ENCODE measurements around the gene CTXN1. TPM values are rescaled to one million over a fixed set of nuclear protein-coding genes. Genes with fewer than 3 reads are reported as not detected.

CTXN1 gene
- total RNA-seq, 4 donors from 2014 or later: 2.9 to 29.7 (median 4.8) TPM

GRCh38 chr19:7933828-7934725 lies 8.1 kb upstream of the CTXN1 start:
- TF ChIP-seq EP300 (IDR thresholded peaks at IDR 0.05; ENCODE audit: low read depth) (no peak), POLR2A (IDR thresholded peaks at IDR 0.05) (no peak), POLR2AphosphoS5 (IDR thresholded peaks at IDR 0.05) (no peak)
- TF ChIP-seq, protein P1, sequence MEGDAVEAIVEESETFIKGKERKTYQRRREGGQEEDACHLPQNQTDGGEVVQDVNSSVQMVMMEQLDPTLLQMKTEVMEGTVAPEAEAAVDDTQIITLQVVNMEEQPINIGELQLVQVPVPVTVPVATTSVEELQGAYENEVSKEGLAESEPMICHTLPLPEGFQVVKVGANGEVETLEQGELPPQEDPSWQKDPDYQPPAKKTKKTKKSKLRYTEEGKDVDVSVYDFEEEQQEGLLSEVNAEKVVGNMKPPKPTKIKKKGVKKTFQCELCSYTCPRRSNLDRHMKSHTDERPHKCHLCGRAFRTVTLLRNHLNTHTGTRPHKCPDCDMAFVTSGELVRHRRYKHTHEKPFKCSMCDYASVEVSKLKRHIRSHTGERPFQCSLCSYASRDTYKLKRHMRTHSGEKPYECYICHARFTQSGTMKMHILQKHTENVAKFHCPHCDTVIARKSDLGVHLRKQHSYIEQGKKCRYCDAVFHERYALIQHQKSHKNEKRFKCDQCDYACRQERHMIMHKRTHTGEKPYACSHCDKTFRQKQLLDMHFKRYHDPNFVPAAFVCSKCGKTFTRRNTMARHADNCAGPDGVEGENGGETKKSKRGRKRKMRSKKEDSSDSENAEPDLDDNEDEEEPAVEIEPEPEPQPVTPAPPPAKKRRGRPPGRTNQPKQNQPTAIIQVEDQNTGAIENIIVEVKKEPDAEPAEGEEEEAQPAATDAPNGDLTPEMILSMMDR (IDR thresholded peaks at IDR 0.05): no peak
- Histone ChIP-seq H3K9me3 (no peaks in the 10 kb centered on the region), H3K36me3 (peaks cover 0 to 62% (median 30%) of the 10 kb centered on the region in 4 donors), H3K4me1 (peaks cover 7 to 12% (median 7%) of the 10 kb centered on the region in 4 donors), H3K4me3 (no peak overlapping the region), H3K27me3 (no peaks in the 10 kb centered on the region), H3K27ac (no peak overlapping the region)
- intact Hi-C loops (cut with DNase I; ENCODE audit: low total_unique reads) (loop anchor here (10.0 kb wide), 1 partner anchor 71 kb away; the partner anchor contains the start of gene ELAVL1), in situ Hi-C loops (cut with MboI; ENCODE audit: low pct_ligation_motif_present in 1 of 4, low pct_unique_long_range_greater_than_20kb in 1 of 4, low sequenced_read_pairs in 3 of 4) (no loop called here)
- 91% methylated on average over 54 of the region's 55 CpGs; no CpG with 5 or more reads in 1 of the 2 donors for WGBS, 2 donors (ENCODE audit: low coverage in 1 of 2)
- DNase-seq: no peak

DNA sequence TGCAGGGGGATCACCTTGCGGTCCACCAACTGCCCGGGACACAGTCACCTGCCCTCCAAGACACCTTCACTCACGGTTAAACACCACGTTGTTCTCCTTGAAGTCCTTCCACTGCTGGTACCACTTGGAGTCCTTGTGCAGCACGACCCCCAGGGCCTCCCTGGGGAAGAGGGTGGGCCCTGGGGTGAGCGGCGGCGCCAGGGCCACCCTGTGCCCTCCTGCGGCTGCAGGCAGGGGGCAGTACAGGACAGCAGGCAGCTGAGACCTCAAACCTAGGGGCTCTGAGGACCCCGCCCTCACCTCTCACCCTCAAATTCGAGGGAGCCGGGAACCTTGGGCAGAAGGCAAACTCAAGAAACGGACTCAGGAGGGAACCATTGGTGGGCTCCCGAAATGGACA lies 7.5 kb upstream of the CTXN1 start:
- Histone ChIP-seq H3K27ac (peak overlapping the region in 1 of 4 donors; percentile 28), H3K4me1 (peaks cover 7 to 14% (median 10%) of the 10 kb centered on the region in 4 donors), H3K36me3 (peaks cover 0 to 62% (median 30%) of the 10 kb centered on the region in 4 donors), H3K9me3 (no peaks in the 10 kb centered on the region), H3K27me3 (no peaks in the 10 kb centered on the region), H3K4me3 (no peak overlapping the region)
- TF ChIP-seq, protein P1 (IDR thresholded peaks at IDR 0.05): peak in 1 of 5 experiments; percentile 8
- no peak for TF ChIP-seq POLR2AphosphoS5 (IDR thresholded peaks at IDR 0.05)
- intact Hi-C loops (cut with DNase I; ENCODE audit: low total_unique reads): loop anchor here (10.0 kb wide), 1 partner anchor 71 kb away; the partner anchor contains the start of gene ELAVL1
- whole genome bisulfite sequencing, 2 donors (ENCODE audit: low coverage in 1 of 2): 89% methylated on average over 14 of the region's 14 CpGs; no CpG with 5 or more reads in 1 of the 2 donors
- in situ Hi-C loops (cut with MboI; ENCODE audit: low pct_ligation_motif_present in 1 of 4, low pct_unique_long_range_greater_than_20kb in 1 of 4, low sequenced_read_pairs in 3 of 4): no loop called here
- DNase-seq: no peak

GRCh38 chr19:7932930-7933300 lies 7.0 kb upstream of the CTXN1 start:
- no peak for DNase-seq
- 92% methylated on average over 10 of the region's 10 CpGs; no CpG with 5 or more reads in 1 of the 2 donors for WGBS, 2 donors (ENCODE audit: low coverage in 1 of 2)
- intact Hi-C loops (cut with DNase I; ENCODE audit: low total_unique reads): loop anchor here (10.0 kb wide), 1 partner anchor 72 kb away; the partner anchor contains the start of gene ELAVL1
- no peak overlapping the region for H3K4me3 ChIP-seq
- no peak overlapping the region for H3K27ac ChIP-seq
- in situ Hi-C loops (cut with MboI; ENCODE audit: low pct_ligation_motif_present in 1 of 4, low pct_unique_long_range_greater_than_20kb in 1 of 4, low sequenced_read_pairs in 3 of 4): no loop called here
- no peak for TF ChIP-seq EP300 (IDR thresholded peaks at IDR 0.05; ENCODE audit: low read depth)
- TF ChIP-seq POLR2A (IDR thresholded peaks at IDR 0.05): no peak
- TF ChIP-seq, protein P1 (IDR thresholded peaks at IDR 0.05): no peak
- no peak for TF ChIP-seq POLR2AphosphoS5 (IDR thresholded peaks at IDR 0.05)
- no peaks in the 10 kb centered on the region for H3K27me3 ChIP-seq
- H3K4me1 ChIP-seq: peaks cover 9 to 19% (median 14%) of the 10 kb centered on the region in 4 donors
- H3K9me3 ChIP-seq: no peaks in the 10 kb centered on the region
- H3K36me3 ChIP-seq: peaks cover 0 to 60% (median 29%) of the 10 kb centered on the region in 4 donors

GRCh38 chr19:7932276-7932929 lies 6.5 kb upstream of the CTXN1 start:
- H3K27me3 ChIP-seq: no peaks in the 10 kb centered on the region
- H3K4me3 ChIP-seq: no peak overlapping the region
- intact Hi-C loops (cut with DNase I; ENCODE audit: low total_unique reads): loop anchor here (10.0 kb wide), 1 partner anchor 72 kb away; the partner anchor contains the start of gene ELAVL1
- H3K4me1 ChIP-seq: peaks cover 14 to 24% (median 19%) of the 10 kb centered on the region in 4 donors
- peak overlapping the region in 3 of 4 donors; percentile 80 to 91 (median 86) for H3K27ac ChIP-seq
- in situ Hi-C loops (cut with MboI; ENCODE audit: low pct_ligation_motif_present in 1 of 4, low pct_unique_long_range_greater_than_20kb in 1 of 4, low sequenced_read_pairs in 3 of 4): no loop called here
- peaks cover 0 to 55% (median 26%) of the 10 kb centered on the region in 4 donors for H3K36me3 ChIP-seq
- DNase-seq: no peak
- 90% methylated on average over 32 of the region's 32 CpGs; no CpG with 5 or more reads in 1 of the 2 donors for WGBS, 2 donors (ENCODE audit: low coverage in 1 of 2)
- TF ChIP-seq POLR2AphosphoS5 (IDR thresholded peaks at IDR 0.05): no peak
- no peak for TF ChIP-seq EP300 (IDR thresholded peaks at IDR 0.05; ENCODE audit: low read depth)
- no peak for TF ChIP-seq POLR2A (IDR thresholded peaks at IDR 0.05)
- H3K9me3 ChIP-seq: no peaks in the 10 kb centered on the region

Measured in transverse colon (tissue), 4 donors.